AG04450 (cell line): ENCODE data around the gene IL21R. TPM values are rescaled to one million over a fixed set of nuclear protein-coding genes. Genes with fewer than 3 reads are reported as not detected.

Experiments used
- CTCF ChIA-PET: fragments of 300-600, 350-600 bp; formaldehyde crosslinking; extraction: SDS; loops from one replicate; lab custom pipeline; 2022; ENCODE audit warnings: antibody characterized with exemption, inconsistent platforms; lab: Charles Lee
- POLR2A ChIA-PET: fragments of 350-600 bp; formaldehyde crosslinking; extraction: SDS; loops from one replicate; lab custom pipeline; 2021; ENCODE audit warnings: antibody characterized with exemption, inconsistent platforms; lab: Yijun Ruan, JAX
- DNase-seq: peaks from one replicate; pipeline ENCODE4 v3.0.0-alpha.2; 2011; ENCODE audit warnings: low read depth, low spot score
- H3K27ac ChIP-seq: one replicate; pipeline ENCODE4 v1.5.1; 2012; ENCODE audit warnings: low read depth, low read length, control low read depth
- H3K27me3 ChIP-seq: one replicate; pipeline ENCODE4 v1.6.0; 2012; ENCODE audit warnings: low read length; ENCODE audit not compliant: control insufficient read depth, insufficient read depth
- H3K4me3 ChIP-seq: 2 replicates; pipeline ENCODE4 v1.5.1; 2011; ENCODE audit warnings: mild to moderate bottlenecking, low read depth, low read length, control low read depth
- H3K9me3 ChIP-seq: 2 replicates; pipeline ENCODE4 v1.5.1; 2012; ENCODE audit warnings: low read length; ENCODE audit not compliant: control insufficient read depth, insufficient read depth
- polyA plus RNA-seq: library from polyadenylated mRNA; depleted of rRNA; stranded (reverse); fragments of >200 nt; gene quantifications from 2 replicates; pipeline ENCODE4 v1.2.3, GENCODE V29; 2011
- TF ChIP-seq, protein P1 (sequence below): IDR thresholded peaks from 2 replicates; pipeline ENCODE4 v1.5.1; 2011; ENCODE audit warnings: low read depth, low read length, control low read depth, inconsistent platforms

The IL21R gene
- polyA plus RNA-seq, 1 experiment = 0.57 TPM

GRCh38 chr16:27373312-27373711 is 28.7 kb upstream of the IL21R start:
- ChIA-PET CTCF (interaction anchor here (1.1 kb wide), 1 partner anchor 220 kb away, joined by 7 read pairs; no protein-coding TSS in a partner anchor), POLR2A (no interaction called here)
- H3K27me3 ChIP-seq = peaks cover 5% of the 10 kb centered on the region
- no peak for DNase-seq
- no peak overlapping the region for H3K4me3 ChIP-seq
- no peak overlapping the region for H3K27ac ChIP-seq
- H3K9me3 ChIP-seq = peaks cover 10% of the 10 kb centered on the region
- TF ChIP-seq, protein P1, sequence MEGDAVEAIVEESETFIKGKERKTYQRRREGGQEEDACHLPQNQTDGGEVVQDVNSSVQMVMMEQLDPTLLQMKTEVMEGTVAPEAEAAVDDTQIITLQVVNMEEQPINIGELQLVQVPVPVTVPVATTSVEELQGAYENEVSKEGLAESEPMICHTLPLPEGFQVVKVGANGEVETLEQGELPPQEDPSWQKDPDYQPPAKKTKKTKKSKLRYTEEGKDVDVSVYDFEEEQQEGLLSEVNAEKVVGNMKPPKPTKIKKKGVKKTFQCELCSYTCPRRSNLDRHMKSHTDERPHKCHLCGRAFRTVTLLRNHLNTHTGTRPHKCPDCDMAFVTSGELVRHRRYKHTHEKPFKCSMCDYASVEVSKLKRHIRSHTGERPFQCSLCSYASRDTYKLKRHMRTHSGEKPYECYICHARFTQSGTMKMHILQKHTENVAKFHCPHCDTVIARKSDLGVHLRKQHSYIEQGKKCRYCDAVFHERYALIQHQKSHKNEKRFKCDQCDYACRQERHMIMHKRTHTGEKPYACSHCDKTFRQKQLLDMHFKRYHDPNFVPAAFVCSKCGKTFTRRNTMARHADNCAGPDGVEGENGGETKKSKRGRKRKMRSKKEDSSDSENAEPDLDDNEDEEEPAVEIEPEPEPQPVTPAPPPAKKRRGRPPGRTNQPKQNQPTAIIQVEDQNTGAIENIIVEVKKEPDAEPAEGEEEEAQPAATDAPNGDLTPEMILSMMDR = no peak

- TF ChIP-seq, protein P1 = no peak
- Histone ChIP-seq H3K27ac (no peak overlapping the region), H3K9me3 (peaks cover 10% of the 10 kb centered on the region), H3K27me3 (peaks cover 8% of the 10 kb centered on the region), H3K4me3 (no peak overlapping the region)
- DNase-seq = no peak
- POLR2A ChIA-PET = no interaction called here
- CTCF ChIA-PET = interaction anchor here (0.5 to 3.1 kb wide), 9 partner anchors 8 to 265 kb away, joined by 3 to 21 read pairs (median 6); no protein-coding TSS in a partner anchor
Measured at GRCh38 chr16:27374221-27374803, 27.7 kb upstream of the IL21R start.

DNA sequence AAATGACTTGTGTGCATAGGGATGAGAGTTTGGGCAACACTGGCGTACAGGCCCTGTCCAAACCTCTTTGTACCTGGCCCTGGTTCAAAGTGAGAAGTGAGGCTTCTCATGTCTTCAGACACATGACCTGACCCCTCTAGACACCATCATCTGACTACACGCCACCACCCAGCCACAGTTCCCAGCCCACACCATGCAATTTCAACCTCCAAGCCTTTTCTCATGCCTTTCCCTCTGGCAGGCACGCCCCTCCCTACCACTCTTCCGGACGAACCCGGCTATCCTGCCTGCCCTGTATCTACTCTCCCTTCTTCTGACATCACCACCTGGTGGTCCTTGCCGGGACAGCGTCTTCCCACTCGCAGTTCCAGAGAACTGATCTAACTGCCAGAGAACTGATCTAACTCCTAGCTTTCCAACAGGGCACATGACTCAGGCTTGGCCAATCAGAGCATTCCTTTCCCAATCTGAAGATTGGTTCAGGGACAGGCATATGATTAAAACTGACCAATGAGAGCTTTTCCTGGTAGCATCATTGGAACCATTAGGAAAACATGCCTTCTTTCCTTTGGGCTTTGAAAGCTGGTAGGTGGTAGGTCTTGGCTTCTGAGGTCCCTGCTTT is 27.1 kb upstream of the IL21R start:
- ChIA-PET POLR2A (interaction anchor here (0.6 kb wide), 1 partner anchor 54 kb away, joined by 3 read pairs; no protein-coding TSS in a partner anchor), CTCF (interaction anchor here (0.7 to 3.1 kb wide), 15 partner anchors 9 to 265 kb away, joined by 3 to 21 read pairs (median 5); no protein-coding TSS in a partner anchor)
- H3K4me3 ChIP-seq = no peak overlapping the region

DNA sequence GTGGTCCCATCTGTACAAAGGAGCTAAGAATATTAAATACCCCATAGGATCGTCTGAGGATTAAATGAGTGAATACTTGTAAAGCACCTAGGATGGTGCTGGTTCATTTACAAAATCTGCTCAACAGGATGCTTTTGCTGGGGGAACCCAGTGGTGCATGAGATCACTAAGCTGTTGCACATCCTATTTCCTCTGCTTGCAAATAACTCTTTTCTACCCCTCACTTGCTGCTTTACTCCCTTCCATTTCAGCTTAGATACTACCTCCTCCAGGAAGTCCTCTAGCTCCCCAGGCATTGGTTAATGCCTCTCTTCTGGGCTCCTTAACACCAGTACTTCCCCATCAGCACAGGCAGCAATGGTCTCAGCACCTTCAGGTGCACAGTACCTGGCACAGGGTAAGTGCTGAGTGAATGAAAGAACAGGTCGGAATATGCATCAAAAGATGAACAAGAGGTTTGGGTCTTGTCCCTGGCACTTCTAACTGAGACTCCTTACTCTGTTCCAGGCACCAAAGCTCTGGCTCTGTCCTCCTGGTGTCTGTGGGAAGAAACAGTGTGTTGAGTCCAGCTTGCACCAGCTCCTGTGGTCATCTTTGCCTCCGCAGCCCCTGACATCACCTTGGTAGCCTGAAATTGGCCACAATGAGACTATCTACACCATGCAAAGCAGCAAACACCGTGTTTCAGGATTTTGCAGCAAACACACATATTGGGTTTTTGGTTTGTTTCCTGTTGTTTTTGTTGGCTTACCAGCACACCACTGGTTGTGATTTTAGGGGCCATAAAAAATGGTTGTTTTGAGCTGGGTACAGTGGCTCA is 24.1 kb upstream of the IL21R start:
- TF ChIP-seq, protein P1 = no peak
- Histone ChIP-seq H3K27ac (no peak overlapping the region), H3K27me3 (peaks cover 11% of the 10 kb centered on the region), H3K9me3 (no peaks in the 10 kb centered on the region), H3K4me3 (no peak overlapping the region)
- no peak for DNase-seq
- CTCF ChIA-PET = interaction anchor here (0.6 to 1.9 kb wide), 4 partner anchors 10 to 221 kb away, joined by 3 to 6 read pairs (median 4); no protein-coding TSS in a partner anchor
- POLR2A ChIA-PET = no interaction called here

More for the DNA sequence above, 27.1 kb upstream of the IL21R start:
- TF ChIP-seq, protein P1 = peak; percentile 66
- H3K27me3 ChIP-seq = peaks cover 8% of the 10 kb centered on the region
- peak; percentile 55 for DNase-seq
- H3K27ac ChIP-seq = peak overlapping the region; percentile 31
- H3K9me3 ChIP-seq = peaks cover 8% of the 10 kb centered on the region
